NCI-H2171 (cell line): ENCODE data around the gene FCN3.
"Not testable (repeated sequence)": the region's sequence is repeated elsewhere in the genome, so short reads cannot be mapped to it uniquely, and the experiment has no call there.

Experiments
- DNase-seq: peaks from one replicate; lab custom pipeline; 2025; lab: John Stamatoyannopoulos, UW

Gene FCN3

GRCh38 chr1:27374362-27375086, at the start of gene FCN3:
Gene FCN3, minus strand, starts transcription at chr1:27374824. Its CDS starts 6 bp downstream, at chr1:27374818.
- DNase-seq: no peak

- no peak for DNase-seq
Observed at GRCh38 chr1:27423709-27424108, 49.1 kb upstream of the FCN3 start.

DNA sequence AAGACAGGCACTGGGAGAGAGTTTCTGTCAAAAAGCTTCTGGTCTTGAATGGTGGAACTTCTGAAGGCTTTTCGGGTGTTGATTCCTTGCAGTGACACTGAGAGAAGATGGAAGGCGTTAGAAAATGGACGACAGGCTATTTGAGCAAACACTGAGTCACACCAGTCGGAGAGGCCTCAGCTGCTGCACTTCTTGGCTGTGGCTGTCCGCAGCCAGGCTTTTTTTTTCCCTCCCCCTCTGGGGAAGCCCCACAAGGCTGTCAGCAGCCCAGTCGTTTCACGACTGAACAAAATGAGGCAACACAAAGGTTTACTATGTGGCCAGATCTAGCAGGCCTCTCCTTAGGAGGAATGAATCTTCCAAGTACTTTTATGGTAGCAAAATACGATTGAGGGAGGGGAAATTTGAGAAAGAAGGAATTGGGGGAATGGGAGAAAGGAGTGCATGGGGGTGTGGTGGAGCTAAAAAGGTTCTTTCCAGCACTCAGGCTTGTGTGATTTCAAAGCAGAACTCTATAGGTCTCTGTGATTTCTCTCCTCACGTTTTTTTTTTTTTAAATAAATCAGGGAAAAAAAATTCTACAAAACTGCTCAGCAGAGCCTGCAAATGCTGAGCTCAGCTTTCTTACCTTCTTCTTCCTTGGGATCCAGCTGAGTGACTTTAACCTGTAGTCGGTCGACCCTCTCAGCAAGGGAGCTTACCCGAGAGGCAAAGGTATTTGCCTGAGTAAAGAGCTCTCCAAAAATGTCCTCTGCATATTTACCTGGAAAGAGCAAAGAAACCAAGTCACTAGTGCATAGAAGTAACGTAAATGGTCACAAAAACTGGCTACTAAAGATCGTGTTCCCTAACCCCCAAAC, 43.9 kb upstream of the FCN3 start:
- no peak for DNase-seq

DNA sequence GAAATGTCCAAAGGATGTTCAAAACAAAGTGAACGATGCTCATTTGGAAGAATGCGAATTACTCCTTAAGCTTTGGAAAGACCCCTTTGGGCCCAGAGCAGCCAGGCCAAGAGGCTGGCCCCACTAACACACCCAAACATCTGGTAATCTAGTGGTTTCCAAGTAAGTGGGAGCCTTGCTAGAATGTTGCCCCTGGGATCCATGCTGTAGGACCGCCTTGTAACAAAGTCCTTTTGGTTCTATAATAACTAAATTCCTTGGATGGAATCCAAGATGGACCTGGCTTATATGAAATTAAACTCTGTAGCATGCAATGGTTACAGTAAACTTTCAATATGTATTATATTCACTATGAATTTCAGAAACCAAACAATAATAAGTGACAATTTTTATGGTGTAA, 43.1 kb upstream of the FCN3 start:
- no peak for DNase-seq

GRCh38 chr1:27416387-27417111, 41.9 kb upstream of the FCN3 start:
- DNase-seq: no peak

DNA sequence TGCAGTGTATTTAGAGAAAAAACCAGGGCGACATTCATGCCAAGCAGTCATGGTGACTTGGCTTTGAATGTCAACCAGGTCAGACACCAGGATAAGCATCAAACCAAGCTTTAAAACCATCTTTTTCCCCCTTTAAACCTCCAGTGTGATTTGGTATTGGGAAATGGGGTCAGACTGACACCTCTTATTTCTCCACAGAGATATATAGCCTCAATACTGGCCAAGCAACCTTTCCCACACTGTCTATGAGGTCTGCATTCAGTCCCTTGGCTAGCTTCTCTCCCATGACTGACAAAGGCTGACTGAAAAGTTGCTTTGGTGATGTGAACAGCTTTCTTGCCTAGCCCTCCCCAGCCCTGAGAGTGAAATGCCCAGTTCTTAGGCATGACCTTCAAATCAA, 39.5 kb upstream of the FCN3 start:
- no peak for DNase-seq

GRCh38 chr1:27413004-27413403, 38.4 kb upstream of the FCN3 start:
- no peak for DNase-seq

DNA sequence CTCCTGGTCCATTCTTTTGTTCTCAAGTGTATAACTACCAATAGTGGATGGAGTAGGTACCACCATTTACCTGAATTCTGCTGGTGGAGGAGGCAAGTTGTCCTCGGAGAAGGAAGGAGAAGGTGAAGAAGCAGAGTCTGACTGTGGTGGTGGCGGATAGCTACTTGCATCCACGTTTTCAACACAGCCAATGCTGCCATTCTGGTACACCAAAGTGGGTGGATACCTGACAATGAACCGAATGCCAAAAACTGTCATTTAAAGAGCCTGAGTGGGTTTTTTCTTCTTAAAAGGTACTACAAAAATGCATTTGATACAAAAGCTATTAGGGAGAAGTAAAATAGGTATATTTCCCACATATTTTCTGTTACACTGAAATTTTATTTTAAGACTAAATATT, 37.9 kb upstream of the FCN3 start:
- DNase-seq: no peak

DNA sequence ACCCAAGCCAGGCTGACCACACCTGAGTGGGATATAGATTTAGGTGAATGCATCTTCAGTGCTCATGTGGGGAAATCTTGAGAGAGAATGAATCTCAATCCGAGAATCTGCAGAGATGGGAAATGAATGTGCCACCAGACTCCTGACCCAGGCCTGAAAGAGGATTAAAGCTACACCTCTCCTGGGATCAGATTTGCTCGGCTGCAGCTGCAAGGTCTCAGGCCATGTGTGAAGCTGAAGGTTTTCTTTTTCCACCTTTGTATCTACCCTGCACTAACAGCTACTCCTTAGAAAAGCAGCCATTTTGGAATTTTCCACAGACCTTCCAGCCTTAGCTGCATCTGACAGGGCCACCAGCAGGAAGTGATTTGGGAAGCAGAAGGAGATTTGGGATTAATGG, 36.1 kb upstream of the FCN3 start:
- DNase-seq: no peak

GRCh38 chr1:27409669-27410068, 35.0 kb upstream of the FCN3 start:
- DNase-seq: no peak

DNA sequence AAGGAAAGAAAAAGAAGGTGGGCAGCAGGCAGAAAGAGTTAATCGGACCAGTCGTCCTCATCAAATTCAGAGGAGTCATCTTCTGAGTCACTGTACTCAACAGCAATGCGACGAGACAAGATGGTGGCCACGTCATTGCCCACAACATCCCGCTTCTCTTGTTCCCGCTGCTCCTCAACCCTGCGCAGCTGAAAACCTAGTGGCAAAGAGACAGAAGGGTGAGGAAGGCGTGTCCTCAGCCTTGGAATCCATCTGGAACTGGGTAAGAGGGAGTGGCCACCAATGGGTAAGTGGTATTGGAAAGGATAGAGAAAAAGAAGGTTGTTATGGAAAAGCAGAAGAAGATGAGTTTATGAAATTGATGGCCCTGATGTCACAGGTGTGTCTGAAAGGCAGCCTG, 33.5 kb upstream of the FCN3 start:
- no peak for DNase-seq

- not testable (repeated sequence) for DNase-seq
Observed at GRCh38 chr1:27406791-27407190, 32.2 kb upstream of the FCN3 start.

GRCh38 chr1:27406362-27406680, 31.7 kb upstream of the FCN3 start:
- no peak for DNase-seq

- DNase-seq: not testable (repeated sequence)
Observed at GRCh38 chr1:27405598-27406361, 31.2 kb upstream of the FCN3 start.

GRCh38 chr1:27405074-27405473, 30.4 kb upstream of the FCN3 start:
- DNase-seq: no peak

DNA sequence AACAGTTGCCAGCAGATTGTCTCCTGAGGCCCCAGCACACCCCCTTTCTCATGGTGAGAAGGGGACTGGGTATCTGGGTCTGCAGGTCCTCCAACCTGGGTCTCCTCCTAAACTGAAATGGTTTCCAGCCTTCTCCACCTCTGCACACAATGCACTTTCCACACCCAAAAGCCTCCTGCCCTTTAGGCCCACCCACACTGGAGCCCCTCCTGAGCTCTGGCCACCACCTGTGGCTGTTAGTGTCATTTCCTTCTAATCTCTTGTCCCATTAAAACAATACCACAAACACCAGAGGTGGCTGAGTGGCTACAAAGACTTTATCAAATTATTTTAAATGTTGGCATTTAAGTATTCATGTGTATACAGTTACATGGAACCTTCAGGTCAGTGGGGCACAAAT, 29.3 kb upstream of the FCN3 start:
- DNase-seq: no peak

- no peak for DNase-seq
Observed at GRCh38 chr1:27403065-27403726, 28.6 kb upstream of the FCN3 start.

- DNase-seq: no peak
Observed at GRCh38 chr1:27402349-27402754, 27.7 kb upstream of the FCN3 start.

- DNase-seq: no peak
Observed at GRCh38 chr1:27400963-27401341, 26.3 kb upstream of the FCN3 start.

GRCh38 chr1:27400082-27400962, 25.7 kb upstream of the FCN3 start:
- DNase-seq: no peak
